Left lung (tissue), 10 donors: ENCODE measurements around the gene CCDC154. TPM values are rescaled to one million over a fixed set of nuclear protein-coding genes. Genes with fewer than 3 reads are reported as not detected.
"Not testable (repeated sequence)": the region's sequence is repeated elsewhere in the genome, so short reads cannot be mapped to it uniquely, and the experiment has no call there.

Source experiments
- ATAC-seq: fragments of 200-7000 bp; cut with Tn5 transposase; one replicate; pipeline ENCODE4 v1.9.1; 2020; ENCODE audit warnings: moderate library complexity
- DNase-seq, 4 donors: peaks; one replicate each; pipeline ENCODE4 v3.0.0-alpha.2; 2013 to 2020
- H3K27ac ChIP-seq, 2 donors: fragments of 200-600 bp; sonication (generic) in 1 of 2; one replicate each; pipeline versions ENCODE4 v1.5.0 to v1.8.0; 2020 to 2021
- H3K27me3 ChIP-seq, 2 donors: fragments of 200-600 bp; sonication (generic) in 1 of 2; one replicate each; pipeline versions ENCODE4 v1.5.0 to v1.8.0; 2020 to 2021
- H3K36me3 ChIP-seq, 2 donors: fragments of 200-600 bp; sonication (generic) in 1 of 2; one replicate each; pipeline versions ENCODE4 v1.5.0 to v1.8.0; 2020 to 2021
- H3K4me1 ChIP-seq, 2 donors: fragments of 200-600 bp; one replicate each; pipeline ENCODE4 v1.8.0; 2021
- H3K4me3 ChIP-seq, 2 donors: fragments of 200-600 bp; sonication (generic) in 1 of 2; one replicate each; pipeline versions ENCODE4 v1.5.0 to v1.8.0; 2020 to 2021; ENCODE audit warnings: mild to moderate bottlenecking in 1 of 2
- H3K9me3 ChIP-seq, 2 donors: fragments of 200-600 bp; sonication (generic) in 1 of 2; one replicate each; pipeline versions ENCODE4 v1.5.0 to v1.8.0; 2020 to 2021
- CTCF ChIP-seq, 2 donors: fragments of 200-600 bp; sonication (generic) in 1 of 2; IDR thresholded peaks; one replicate each; pipeline versions ENCODE4 v1.5.0 to v1.8.0; 2021; ENCODE audit warnings: antibody characterized with exemption in 2 of 2
- intact Hi-C, 2 donors: fragments of 100-400 bp; cut with DNase I; formaldehyde crosslinking; loops; one replicate each; pipeline versions ENCODE4 v1.11.2 to v1.14.2; 2022
- polyA plus RNA-seq, 6 donors: library from polyadenylated mRNA; unstranded; fragments of 120-200 nt; gene quantifications; one replicate each; pipeline ENCODE4 v1.2.1, GENCODE V29; 2013; ENCODE audit not compliant: insufficient read length in 6 of 6
- total RNA-seq, 2 donors: library from RNA; stranded (reverse); fragmentation: NEBNext Ultra II Directional; extraction: Animal tissue kit (Norgen Biotek cat#: 25700); gene quantifications; one replicate each; pipeline ENCODE4 v1.2.1, GENCODE V29; 2021
- donor health status: DM: no; HTN: yes; CAD: no.
- donor health status: DM: no; HTN: no; CAD: no.

CCDC154 gene
- total and polyA plus RNA-seq, 8 donors, result 1.5 to 11.8 (median 7.1) TPM

- ATAC-seq, result no peak
These were observed 43.2 kb upstream of the CCDC154 start for GRCh38 chr16:1487395-1488053.

GRCh38 chr16:1486551-1487390 is 42.4 kb upstream of the CCDC154 start:
- intact Hi-C loops, result no loop called here

More at GRCh38 chr16:1487395-1488053, 43.2 kb upstream of the CCDC154 start:
- H3K27ac ChIP-seq, result no peak overlapping the region
- no peak overlapping the region for H3K4me3 ChIP-seq
- no peaks in the 10 kb centered on the region for H3K36me3 ChIP-seq
- DNase-seq, result peak in 1 of 4 donors; percentile 61
- intact Hi-C loops, result no loop called here
- TF ChIP-seq CTCF (IDR thresholded peaks at IDR 0.05), result no peak
- H3K4me1 ChIP-seq, result peaks cover 0 to 4% of the 10 kb centered on the region in 2 donors
- no peaks in the 10 kb centered on the region for H3K9me3 ChIP-seq
- no peaks in the 10 kb centered on the region for H3K27me3 ChIP-seq

GRCh38 chr16:1485847-1486496 is 41.6 kb upstream of the CCDC154 start:
- Histone ChIP-seq H3K9me3 (no peaks in the 10 kb centered on the region), H3K27me3 (no peaks in the 10 kb centered on the region), H3K4me1 (no peaks in the 10 kb centered on the region), H3K4me3 (no peak overlapping the region), H3K27ac (no peak overlapping the region), H3K36me3 (no peaks in the 10 kb centered on the region)
- peak in 1 of 4 donors; percentile 72 for DNase-seq
- no peak for ATAC-seq
- TF ChIP-seq CTCF (IDR thresholded peaks at IDR 0.05), result no peak
- intact Hi-C loops, result no loop called here

More at GRCh38 chr16:1486551-1487390, 42.4 kb upstream of the CCDC154 start:
- ATAC-seq (no peak), DNase-seq (no peak)
- Histone ChIP-seq H3K4me1 (no peaks in the 10 kb centered on the region), H3K27me3 (no peaks in the 10 kb centered on the region), H3K4me3 (no peak overlapping the region), H3K27ac (no peak overlapping the region), H3K9me3 (no peaks in the 10 kb centered on the region), H3K36me3 (no peaks in the 10 kb centered on the region)
- no peak for TF ChIP-seq CTCF (IDR thresholded peaks at IDR 0.05)

- Histone ChIP-seq H3K4me3 (no peak overlapping the region), H3K27me3 (no peaks in the 10 kb centered on the region), H3K27ac (no peak overlapping the region), H3K4me1 (no peaks in the 10 kb centered on the region), H3K9me3 (no peaks in the 10 kb centered on the region), H3K36me3 (no peaks in the 10 kb centered on the region)
- no peak for TF ChIP-seq CTCF (IDR thresholded peaks at IDR 0.05)
- intact Hi-C loops, result no loop called here
- ATAC-seq, result no peak
- DNase-seq, result no peak
These were observed 37.8 kb upstream of the CCDC154 start for GRCh38 chr16:1481906-1482835.

- H3K36me3 ChIP-seq, H3K4me3 ChIP-seq, H3K27me3 ChIP-seq, H3K9me3 ChIP-seq, intact Hi-C loops, H3K27ac ChIP-seq, ATAC-seq, DNase-seq: not testable (repeated sequence)
- H3K4me1 ChIP-seq, result peaks cover 4 to 17% of the 10 kb centered on the region in 2 donors
These were observed 34.6 kb upstream of the CCDC154 start for GRCh38 chr16:1478937-1479336.
